SU-DHL-6 (cell line): ENCODE results near the gene JPH3.

Experiments used
- H2AFZ ChIP-seq: fragments of 200-600 bp; sonication (generic); 2 replicates; pipeline ENCODE4 v1.6.1; 2014; ENCODE audit warnings: low read depth, mild to moderate bottlenecking, moderate library complexity, mixed read lengths, antibody characterized with exemption, low read length; ENCODE audit not compliant: severe bottlenecking
- H3F3A ChIP-seq: fragments of 200-600 bp; shearing (Covaris generic); 2 replicates; pipeline ENCODE4 v1.6.0; 2016; ENCODE audit warnings: antibody characterized with exemption, mild to moderate bottlenecking; ENCODE audit not compliant: insufficient read depth
- H3K27ac ChIP-seq: fragments of 200-600 bp; sonication (generic); 2 replicates; pipeline ENCODE4 v1.5.1; 2016; ENCODE audit warnings: low read depth, mild to moderate bottlenecking, low read length, moderate library complexity, mixed read lengths
- H3K27me3 ChIP-seq: fragments of 200-600 bp; sonication (generic), shearing (Covaris generic); 2 replicates; pipeline ENCODE4 v1.6.0; 2014; ENCODE audit warnings: mild to moderate bottlenecking, low read length
- H3K36me3 ChIP-seq: fragments of 200-600 bp; sonication (generic); 2 replicates; pipeline ENCODE4 v1.6.1; 2014; ENCODE audit warnings: mild to moderate bottlenecking, low read length, mixed read lengths
- H3K4me2 ChIP-seq: fragments of 300-600, 200-600 bp; shearing (Covaris generic), sonication (generic); 2 replicates; pipeline ENCODE4 v1.6.0; 2014; ENCODE audit warnings: low read length, low read depth, mild to moderate bottlenecking; ENCODE audit not compliant: poor library complexity, severe bottlenecking
- H3K4me3 ChIP-seq: fragments of 200-600 bp; sonication (generic); 2 replicates; pipeline ENCODE4 v1.5.1; 2014; ENCODE audit warnings: antibody characterized with exemption, low read length, mild to moderate bottlenecking, mixed read lengths; ENCODE audit not compliant: insufficient read depth, poor library complexity, severe bottlenecking
- H3K79me2 ChIP-seq: fragments of 200-600 bp; sonication (generic); 2 replicates; pipeline ENCODE4 v1.6.1; 2014; ENCODE audit warnings: mild to moderate bottlenecking, low read length, moderate library complexity; ENCODE audit not compliant: insufficient read depth
- H3K9ac ChIP-seq: fragments of 200-600 bp; sonication (generic); 2 replicates; pipeline ENCODE4 v1.7.0; 2014; ENCODE audit warnings: mild to moderate bottlenecking, low read length
- H3K9me2 ChIP-seq: fragments of 200-600 bp; sonication (generic); replicated peaks from 2 replicates; pipeline ENCODE4 v1.6.1; 2014; ENCODE audit warnings: low read length; ENCODE audit not compliant: insufficient read depth
- H3K9me3 ChIP-seq: fragments of 200-600 bp; sonication (generic); 2 replicates; pipeline ENCODE4 v1.6.1; 2014; ENCODE audit warnings: low read length, mixed read lengths; ENCODE audit not compliant: insufficient read depth
- H4K20me1 ChIP-seq: fragments of 200-600 bp; sonication (generic); 2 replicates; pipeline ENCODE4 v1.6.1; 2014; ENCODE audit warnings: low read depth, mild to moderate bottlenecking, antibody characterized with exemption, low read length, moderate library complexity, mixed read lengths
- EZH2phosphoT487 ChIP-seq: fragments of 200-600 bp; sonication (generic), shearing (Covaris generic); conservative IDR thresholded peaks from 2 replicates; pipeline ENCODE4 v1.6.1; 2018; ENCODE audit warnings: mild to moderate bottlenecking, antibody characterized with exemption, low read length, moderate library complexity, mixed read lengths
- TF ChIP-seq, protein P1 (sequence below): fragments of 200-600 bp; sonication (generic); IDR thresholded peaks from one replicate; pipeline ENCODE4 v1.5.1; 2017; ENCODE audit warnings: antibody characterized with exemption, mild to moderate bottlenecking, low read length, moderate library complexity; ENCODE audit not compliant: insufficient read depth, poor library complexity, severe bottlenecking

The JPH3 gene

DNA sequence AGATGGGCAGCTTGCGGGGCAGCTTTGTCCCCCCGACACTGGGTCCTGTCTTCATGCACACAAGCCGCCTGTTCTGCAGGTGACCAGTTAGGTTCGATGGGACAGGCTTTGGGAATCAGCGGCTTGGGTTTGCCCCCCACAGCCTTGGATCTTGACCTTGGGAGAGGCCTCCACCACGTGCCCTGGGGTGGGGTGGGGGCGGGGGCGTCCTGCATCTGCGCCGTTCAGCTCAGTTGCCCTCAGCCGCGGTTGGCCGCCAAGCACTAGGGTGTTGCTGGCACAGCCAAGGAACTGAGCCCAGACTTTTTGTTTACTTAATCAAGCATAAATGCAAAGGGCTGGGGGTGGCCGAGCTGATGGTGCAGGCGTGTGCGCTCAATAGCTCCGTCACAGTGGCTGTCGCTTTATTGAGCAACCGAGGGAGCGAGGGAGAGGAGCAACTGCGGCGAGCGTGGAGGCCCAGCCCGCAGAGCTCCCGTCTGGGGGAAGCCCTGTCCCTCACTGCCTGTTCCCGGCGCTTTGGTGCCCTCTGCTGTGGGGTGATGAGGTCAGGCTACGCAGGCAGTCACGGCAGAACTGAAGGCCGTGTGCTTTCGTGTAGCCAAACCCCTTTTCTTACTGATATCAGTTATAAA, 33.9 kb downstream of the JPH3 start:
- no peaks in the 10 kb centered on the region for H3F3A ChIP-seq
- H3K36me3 ChIP-seq, result no peaks in the 10 kb centered on the region
- H4K20me1 ChIP-seq, result no peaks in the 10 kb centered on the region
- no peaks in the 10 kb centered on the region for H3K79me2 ChIP-seq
- peak overlapping the region; percentile 77 for H3K27ac ChIP-seq
- no peaks in the 10 kb centered on the region for H3K9me2 ChIP-seq
- H3K4me3 ChIP-seq, result peak overlapping the region; percentile 7
- peaks cover 3% of the 10 kb centered on the region; the same call in 1 of the 2 replicates for H3K27me3 ChIP-seq
- H2AFZ ChIP-seq, result peak overlapping the region; percentile 71
- no peaks in the 10 kb centered on the region for H3K9me3 ChIP-seq
- peak overlapping the region; percentile 47 for H3K4me2 ChIP-seq
- no peak for TF ChIP-seq EZH2phosphoT487
- TF ChIP-seq, protein P1, sequence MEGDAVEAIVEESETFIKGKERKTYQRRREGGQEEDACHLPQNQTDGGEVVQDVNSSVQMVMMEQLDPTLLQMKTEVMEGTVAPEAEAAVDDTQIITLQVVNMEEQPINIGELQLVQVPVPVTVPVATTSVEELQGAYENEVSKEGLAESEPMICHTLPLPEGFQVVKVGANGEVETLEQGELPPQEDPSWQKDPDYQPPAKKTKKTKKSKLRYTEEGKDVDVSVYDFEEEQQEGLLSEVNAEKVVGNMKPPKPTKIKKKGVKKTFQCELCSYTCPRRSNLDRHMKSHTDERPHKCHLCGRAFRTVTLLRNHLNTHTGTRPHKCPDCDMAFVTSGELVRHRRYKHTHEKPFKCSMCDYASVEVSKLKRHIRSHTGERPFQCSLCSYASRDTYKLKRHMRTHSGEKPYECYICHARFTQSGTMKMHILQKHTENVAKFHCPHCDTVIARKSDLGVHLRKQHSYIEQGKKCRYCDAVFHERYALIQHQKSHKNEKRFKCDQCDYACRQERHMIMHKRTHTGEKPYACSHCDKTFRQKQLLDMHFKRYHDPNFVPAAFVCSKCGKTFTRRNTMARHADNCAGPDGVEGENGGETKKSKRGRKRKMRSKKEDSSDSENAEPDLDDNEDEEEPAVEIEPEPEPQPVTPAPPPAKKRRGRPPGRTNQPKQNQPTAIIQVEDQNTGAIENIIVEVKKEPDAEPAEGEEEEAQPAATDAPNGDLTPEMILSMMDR, result peak; percentile 40
- peak overlapping the region; percentile 47 for H3K9ac ChIP-seq

DNA sequence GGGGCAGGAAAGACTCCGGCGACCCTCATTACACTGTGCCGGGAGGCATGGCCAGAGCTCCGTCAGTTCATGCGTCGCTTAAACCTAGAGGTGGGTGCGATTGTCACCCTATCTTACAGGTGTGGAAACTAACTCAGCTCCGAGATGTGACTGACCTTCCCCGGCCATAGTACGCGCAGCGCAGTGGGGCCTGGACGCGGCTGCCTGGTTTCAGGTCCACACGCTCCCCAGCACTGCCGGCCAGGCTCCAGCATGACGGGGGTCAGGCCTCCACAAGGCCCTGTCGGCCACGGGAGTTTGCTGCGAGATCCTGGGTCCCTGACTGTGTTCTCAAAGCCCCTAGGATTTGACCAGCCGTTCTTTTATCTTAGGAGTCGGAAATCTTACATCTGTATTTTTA, 34.4 kb downstream of the JPH3 start:
- no peak overlapping the region for H3K4me3 ChIP-seq
- TF ChIP-seq, protein P1, result no peak
- H3K36me3 ChIP-seq, result no peaks in the 10 kb centered on the region
- peak overlapping the region; percentile 77; the same call in 1 of the 2 replicates for H3K27ac ChIP-seq
- no peak overlapping the region for H3K9ac ChIP-seq
- H3F3A ChIP-seq, result no peaks in the 10 kb centered on the region
- no peaks in the 10 kb centered on the region for H3K27me3 ChIP-seq
- H3K9me3 ChIP-seq, result no peaks in the 10 kb centered on the region
- H4K20me1 ChIP-seq, result no peaks in the 10 kb centered on the region
- no peak overlapping the region for H3K4me2 ChIP-seq
- no peaks in the 10 kb centered on the region for H3K9me2 ChIP-seq
- H2AFZ ChIP-seq, result no peak overlapping the region
- H3K79me2 ChIP-seq, result no peaks in the 10 kb centered on the region

DNA sequence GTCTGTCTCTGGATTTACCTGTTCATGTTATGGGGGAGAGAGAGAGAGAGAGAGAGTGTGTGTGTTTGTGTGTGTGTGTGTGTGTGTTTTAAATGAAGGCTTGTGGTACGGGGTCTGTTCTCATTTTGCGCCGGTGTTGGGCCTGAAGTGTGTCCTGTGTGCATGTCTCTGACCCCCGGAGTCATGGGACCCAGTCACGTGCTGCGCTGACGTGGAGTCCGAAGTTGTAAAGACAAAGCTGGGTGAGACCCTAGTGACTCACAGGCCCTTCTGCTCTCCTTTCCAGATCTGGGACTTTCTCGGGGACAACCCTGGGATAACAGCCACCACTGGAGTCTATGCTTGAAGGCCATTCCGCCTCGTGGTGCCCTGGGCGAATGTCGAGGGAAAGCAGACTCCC, 35.0 kb downstream of the JPH3 start:
- Histone ChIP-seq H2AFZ (no peak overlapping the region), H4K20me1 (no peaks in the 10 kb centered on the region), H3K4me3 (no peak overlapping the region), H3F3A (no peaks in the 10 kb centered on the region), H3K4me2 (no peak overlapping the region), H3K79me2 (no peaks in the 10 kb centered on the region), H3K36me3 (no peaks in the 10 kb centered on the region), H3K27me3 (no peaks in the 10 kb centered on the region), H3K27ac (no peak overlapping the region), H3K9ac (no peak overlapping the region), H3K9me2 (no peaks in the 10 kb centered on the region), H3K9me3 (no peaks in the 10 kb centered on the region)
- TF ChIP-seq, protein P1, result no peak
